Suppressor macrophage (primary cell): ENCODE results near the gene RASGRF2.
"Not testable (repeated sequence)": the region's sequence is repeated elsewhere in the genome, so short reads cannot be mapped to it uniquely, and the experiment has no call there.

Experiments
- DNase-seq, 4 experiments: peaks; one replicate each; pipeline ENCODE4 v3.0.0-alpha.2; 2020 to 2022

The RASGRF2 gene

DNA sequence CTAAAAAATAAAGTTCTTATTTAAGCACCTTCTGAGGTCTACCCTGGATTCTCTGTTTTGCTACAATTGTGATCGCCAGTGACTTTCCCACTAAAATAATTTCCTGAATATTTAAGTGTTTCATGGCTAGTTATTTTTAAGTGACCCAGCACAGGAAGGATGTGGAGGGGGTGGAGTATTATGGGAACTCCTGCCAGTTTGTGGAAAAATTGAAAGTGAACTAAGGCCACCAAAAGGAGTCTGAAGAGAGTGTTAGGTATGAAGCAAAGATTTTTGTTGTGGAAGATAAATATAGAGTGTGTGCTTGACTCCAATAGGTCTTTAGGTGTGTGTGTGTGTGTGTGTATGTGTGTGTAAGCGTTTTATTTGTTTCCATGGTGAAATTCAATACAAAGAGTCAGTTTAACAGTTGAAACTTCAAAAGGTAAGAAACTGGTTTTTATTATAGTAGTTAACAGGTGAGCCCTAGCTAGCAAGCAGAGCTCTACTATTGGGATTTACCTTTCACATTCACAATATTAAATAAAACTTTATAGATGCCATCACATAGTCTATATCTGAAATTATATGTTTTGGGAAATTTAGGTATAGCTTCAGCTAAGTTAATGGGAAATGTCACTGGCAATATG, 25.6 kb downstream of the RASGRF2 start:
- no peak for DNase-seq

DNA sequence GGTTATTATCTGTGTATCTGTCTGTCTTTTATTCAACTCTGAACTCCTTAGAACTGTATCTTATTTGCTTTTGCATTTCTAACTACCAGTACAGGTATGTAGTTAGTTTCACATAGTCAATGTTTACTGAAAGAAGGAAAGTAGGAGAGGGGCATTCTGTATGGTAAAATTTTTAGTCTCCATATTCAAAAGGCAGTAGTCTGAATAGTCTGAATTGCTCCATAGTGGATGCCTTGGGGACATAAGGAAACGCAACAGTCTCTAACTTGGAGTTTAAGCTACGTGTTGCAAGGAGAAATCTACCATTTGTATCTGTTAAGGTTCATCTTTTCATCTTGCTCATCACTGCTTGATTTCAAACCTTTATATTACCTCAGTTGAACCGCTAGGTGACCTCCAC, 26.2 kb downstream of the RASGRF2 start:
- no peak for DNase-seq

DNA sequence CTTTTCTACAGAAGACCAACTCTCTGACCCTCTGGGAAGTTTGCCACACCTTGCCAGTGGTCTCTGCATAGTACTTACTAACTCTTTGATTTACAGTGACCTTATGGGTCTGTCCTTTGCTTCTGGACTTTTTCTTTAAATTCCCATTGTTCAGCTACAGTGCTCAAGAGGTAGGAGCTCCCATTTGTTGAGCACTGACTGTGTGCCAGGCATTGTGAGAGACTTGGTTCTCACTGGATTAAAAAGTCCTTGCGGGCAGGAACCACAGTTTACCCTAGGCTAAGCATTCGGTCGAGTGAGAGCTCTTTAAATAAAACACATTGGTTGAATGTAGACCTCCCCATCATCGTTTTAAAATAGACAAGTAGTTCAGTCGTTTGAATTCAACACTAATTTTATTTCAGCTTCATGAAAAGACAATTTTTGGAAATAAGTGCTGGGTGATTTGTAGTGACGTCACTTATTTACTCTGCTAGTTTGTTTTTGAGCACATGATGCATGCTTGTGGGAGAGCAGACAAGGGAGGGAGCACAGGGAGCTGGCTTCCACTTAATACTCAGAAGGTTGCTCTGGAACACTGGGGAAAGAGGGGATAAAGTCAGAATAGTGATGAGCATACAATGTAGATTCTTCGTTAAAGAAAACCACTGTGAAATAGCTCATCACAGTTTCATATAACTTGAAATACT, 27.1 kb downstream of the RASGRF2 start:
- DNase-seq, result no peak

DNA sequence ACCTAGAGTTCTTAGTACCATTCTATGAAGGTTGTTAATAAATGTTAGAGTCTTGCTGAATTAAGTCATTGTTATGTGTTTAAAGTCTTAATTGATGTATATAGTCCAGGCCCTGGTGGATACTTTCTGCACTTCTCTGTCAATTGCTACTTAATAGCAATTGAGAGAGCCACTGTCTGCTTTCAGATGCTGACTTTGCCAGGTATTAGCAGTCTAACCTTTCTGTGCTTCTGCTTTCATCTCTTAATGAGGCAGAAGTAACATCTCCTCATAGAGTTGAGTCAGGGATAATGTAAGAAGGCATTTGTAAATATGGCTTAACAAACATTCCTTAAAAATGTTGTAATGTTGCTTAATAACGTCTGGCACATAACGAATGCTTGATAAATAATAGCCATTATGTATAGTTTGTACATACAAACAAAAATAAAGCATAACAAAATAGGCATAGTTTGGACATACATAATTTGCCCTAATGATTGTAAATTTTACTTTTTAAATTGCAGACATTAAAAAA, 28.3 kb downstream of the RASGRF2 start:
- no peak for DNase-seq

DNA sequence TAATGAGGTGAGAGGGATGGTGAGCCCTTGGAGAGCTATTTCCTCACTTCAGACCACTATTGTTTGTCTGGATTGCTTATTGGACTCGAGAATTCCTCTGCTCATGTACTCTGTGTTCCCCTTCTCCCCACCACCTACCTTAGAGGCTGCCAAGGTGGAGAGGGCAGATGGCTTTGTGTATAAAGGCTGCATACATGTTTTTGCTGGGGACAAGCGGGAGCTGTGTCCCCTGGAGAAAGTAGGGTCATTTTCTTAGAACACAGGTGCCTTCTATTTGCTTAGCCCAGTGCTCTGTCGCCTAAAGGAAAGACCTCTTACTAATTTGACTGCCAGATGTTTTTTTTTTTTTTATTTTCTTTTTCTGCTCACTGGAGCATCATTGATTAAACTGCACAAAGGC, 29.7 kb downstream of the RASGRF2 start:
- DNase-seq, result no peak

DNA sequence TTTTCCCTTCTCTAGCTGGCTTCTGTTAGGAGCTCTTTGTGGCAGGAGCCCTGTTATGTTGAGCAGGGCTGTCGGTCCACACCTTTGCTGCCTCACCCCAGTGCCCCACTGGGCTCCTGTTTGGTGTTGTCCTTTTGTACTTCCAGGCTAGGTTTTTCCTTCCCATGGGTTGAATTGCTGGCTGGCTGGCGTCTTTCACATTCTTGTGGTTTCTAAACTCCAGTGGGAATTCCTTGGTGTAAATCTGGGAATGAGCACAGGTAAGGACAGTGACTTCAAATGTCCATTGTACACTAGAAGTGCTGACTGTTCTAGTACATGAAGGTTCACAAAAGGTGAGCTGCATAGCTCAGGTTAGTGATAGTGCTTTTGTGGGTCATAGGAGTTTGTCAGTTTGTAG, 30.4 kb downstream of the RASGRF2 start:
- no peak for DNase-seq

DNA sequence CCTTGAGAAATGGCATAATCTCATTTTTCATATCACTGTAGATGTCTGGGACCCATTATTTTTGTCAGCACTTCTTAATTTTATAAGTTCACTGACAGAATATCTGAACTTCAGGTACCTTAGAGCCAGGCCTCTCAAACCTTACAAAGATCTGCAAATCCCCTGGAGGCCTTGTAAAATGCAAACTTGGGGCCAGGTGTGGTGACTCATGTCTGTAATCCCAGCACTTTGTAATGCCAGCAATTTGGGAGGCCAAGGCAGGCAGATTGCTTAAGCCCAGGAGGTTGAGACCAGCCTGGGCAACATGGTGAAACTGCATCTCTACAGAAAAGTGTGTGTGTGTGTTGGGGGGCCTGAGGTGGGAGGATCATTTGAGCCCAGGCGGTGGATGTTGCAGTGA, 30.8 kb downstream of the RASGRF2 start:
- DNase-seq, result no peak

DNA sequence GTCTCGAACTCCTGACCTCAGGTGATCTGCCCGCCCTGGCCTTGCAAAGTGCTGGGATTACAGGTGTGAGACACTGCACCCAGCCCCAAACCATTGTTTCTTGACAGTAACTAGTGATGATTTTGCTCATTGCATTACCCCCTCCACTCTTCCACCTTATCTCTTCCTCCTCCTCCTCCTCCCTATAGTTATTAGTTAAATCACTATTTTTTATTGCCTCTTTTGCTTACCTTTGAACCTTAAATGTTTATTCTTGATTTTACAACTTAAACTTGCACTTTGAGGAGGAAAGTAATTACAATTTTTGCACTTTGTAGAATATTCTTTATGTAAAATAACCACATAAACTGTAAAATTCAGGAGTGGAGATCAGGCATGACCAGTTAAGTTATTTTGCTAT, 35.7 kb downstream of the RASGRF2 start:
- no peak for DNase-seq

DNA sequence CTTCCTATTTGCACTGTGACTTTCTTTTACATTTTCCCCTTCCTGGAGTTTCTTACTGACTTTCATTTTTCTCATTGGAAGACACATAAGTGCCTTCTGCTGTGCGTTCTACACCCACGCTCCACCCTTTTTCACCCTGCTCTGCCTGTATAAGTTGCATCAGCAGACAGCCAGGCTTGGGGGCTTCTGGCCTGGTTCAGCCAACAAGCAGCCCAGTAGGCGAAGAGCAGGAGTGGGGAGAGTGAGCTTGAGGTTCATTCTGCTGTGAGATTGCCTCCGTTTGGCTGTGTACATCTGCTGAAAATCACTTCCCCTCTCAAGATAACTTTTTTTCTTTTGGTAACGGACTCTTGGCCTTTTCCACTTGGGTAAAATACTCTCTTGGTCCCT, 38.4 kb downstream of the RASGRF2 start:
- DNase-seq, result no peak

DNA sequence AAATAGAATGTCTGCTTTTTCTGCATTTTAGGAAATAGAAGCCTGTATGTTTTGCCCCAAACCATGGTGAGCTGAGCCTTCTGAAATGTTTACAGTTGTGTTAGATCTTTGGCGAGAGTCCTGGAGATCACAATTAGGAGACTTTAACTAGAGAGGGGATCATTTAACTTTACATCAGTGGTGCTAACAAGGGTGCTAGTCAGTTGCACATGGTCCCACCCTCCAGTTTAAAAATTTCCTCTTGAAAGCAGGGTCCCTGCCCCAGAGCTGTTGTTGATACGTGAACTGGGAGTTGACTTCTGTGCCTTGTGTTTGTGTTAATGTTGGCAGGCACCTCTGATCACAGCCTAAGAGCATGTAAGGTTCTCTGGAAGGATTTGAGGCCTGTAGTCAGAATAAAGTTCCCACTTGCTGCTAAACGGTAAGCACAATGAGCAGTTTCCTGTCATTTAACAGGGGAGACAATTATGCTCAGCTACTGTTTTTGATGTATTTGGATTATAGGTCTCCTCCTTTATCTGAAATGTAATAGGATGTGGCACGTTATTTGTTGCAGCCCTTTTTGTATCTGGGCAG, 43.7 kb downstream of the RASGRF2 start:
- DNase-seq, result no peak

DNA sequence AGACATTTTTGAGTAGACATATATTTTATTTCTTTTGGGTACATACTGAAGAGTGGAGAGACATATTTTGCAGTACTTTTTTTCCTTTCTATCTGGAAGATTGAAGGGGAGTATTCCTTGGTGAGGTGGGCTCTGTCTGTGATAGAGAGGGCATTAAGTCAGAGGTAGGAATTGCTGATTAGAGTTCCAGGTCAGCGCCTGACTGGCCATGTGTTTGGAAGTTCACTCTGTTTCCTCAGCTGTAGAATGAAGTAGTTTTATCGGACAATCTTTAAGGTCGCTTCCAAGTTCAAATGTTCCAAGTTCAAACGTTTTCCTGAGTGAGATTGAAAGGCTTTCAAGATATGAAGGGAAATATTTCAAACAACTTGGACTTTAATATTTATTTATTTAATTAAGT, 45.5 kb downstream of the RASGRF2 start:
- no peak for DNase-seq

DNA sequence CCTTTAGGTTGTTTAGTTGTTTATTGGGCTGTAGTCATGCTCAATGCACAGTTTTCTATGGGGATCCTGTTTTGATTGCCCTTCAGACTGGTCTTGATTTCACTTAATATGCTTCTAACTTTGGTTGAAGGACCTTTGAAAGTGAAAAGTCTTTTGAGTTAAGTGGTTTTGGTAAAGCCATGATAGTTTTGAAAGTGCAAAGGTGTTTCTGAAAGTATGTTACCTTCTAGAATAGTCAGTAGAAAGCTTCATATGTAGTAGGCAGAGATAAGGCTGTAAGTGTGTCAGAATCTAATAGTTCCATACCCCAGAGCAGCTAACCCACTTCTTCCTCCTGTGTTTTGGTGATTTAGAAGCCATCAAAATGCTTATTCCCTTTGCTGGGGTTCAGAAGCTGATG, 46.1 kb downstream of the RASGRF2 start:
- DNase-seq, result no peak

DNA sequence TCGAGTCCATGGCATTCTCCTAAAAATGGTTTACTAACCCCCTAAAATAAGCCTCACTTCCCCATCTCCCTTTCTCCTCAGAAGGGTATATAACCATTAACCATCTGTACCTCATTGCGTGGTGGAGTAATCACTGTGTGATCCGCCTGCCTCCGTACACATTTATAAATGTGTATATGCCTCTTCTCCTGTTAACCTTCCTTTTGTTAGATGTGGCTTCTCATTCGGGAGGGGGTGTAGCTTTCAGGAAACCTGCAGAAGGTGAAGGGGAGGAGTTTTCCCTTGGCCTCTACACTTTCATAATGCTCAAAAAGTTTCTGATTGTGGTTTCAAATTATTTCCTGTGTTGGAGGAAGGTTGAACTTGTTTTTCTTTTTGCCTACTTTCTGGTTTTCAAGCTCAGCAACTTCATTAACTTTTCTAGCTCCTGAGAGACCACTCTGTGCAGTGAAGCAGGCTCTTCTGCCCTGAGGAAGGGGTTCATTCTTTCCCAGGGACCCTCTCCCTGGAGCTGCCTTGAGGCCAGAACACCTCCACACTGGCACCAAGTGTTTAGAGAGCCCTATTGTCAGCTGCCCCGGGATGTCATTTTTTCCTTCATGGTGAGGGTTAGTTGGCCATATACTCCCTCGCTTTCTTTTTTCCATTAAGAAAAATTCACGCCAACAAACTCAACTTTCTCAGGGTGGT, 46.9 kb downstream of the RASGRF2 start:
- no peak for DNase-seq

DNA sequence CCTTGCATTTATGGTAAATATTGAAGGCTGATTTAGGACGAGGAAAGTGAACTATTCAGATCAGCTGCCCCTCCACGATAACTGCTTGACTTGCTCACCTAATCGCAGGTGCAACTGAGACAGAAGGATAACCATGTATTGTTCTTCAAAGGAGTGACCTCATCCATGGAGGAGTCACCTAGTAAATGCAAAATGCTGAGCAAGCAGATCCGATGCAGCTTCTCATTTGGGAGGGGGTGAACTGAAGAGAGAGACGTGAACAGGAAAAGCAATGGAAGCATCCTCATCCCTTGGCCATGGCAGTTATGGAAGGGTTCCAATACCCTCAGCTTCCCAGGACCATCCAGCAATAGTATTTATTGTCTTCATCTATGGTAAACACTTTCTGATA, 47.5 kb downstream of the RASGRF2 start:
- DNase-seq, result no peak

DNA sequence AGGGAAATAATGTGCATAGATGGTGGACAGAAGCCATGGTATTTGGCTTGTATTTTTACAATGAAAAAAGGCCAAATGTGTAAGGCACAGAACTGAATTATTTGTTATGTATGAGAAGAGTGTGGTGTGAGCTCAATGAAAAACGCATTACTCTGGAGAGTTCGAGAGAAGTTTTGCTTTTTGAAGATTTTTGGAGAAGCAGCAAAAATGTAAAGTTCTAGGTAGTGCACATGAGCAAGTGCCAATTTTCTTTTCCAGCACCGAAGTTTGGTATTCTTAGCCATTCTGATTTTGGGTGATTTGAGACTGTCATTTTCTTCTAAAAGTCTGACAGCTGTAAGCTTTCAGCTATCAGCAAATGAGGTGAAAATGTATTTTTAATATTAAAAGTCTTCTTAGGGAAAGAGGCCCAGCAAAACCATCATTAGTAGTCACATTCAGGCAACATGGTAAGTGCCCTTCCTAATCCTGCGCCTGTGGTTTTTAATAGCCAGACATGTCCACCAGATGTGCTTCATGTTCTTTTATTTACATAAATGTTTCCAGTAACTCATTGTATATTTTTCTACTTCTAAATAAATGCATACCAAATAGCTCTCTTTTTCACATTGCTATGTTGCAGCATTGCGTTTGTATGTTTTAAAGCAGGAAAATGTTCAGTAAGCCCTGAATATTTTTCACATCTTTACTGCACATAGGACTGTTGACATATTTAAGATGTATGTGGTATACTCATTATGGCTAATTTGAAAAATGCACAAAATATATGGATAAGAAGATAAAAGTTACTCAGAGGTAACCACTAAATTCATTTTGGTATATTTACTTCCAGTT, 50.4 kb downstream of the RASGRF2 start:
- no peak for DNase-seq

DNA sequence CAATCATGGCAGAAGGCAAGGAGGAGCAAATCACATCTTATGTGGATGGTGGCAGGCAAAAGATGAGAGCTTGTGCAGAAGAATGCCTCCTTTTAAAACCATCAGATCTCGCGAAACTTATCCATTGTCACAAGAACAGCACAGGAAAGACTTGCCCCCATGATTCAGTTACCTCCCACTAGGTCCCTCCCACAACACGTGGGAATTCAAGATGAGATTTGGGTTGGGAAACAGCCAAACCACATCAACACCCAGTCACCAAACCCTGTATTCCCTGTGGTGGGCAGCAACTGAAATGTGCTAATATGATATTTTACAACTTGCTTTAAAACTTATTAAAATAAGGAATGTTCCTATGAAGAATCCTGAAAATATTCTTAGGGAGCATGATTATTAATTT, 54.2 kb downstream of the RASGRF2 start:
- no peak for DNase-seq

DNA sequence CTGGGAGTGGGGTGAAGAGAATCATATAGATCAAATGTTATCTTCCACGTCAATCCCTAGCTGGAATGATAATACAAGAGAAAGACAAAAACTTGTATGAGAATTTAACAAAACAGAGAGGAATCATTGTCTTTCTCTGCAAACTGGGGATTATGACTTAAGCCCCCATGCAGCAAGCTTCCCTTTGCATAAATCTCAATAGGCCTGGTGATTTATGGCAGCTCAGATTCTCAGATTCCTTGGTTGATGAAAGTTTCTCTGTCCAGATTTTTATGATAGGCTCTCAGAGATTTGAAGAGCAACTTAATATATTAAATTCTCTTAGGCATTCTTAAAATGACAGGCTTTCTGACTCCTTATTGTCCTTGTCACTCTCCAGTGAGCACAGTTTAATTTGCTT, 56.0 kb downstream of the RASGRF2 start:
- no peak for DNase-seq

DNA sequence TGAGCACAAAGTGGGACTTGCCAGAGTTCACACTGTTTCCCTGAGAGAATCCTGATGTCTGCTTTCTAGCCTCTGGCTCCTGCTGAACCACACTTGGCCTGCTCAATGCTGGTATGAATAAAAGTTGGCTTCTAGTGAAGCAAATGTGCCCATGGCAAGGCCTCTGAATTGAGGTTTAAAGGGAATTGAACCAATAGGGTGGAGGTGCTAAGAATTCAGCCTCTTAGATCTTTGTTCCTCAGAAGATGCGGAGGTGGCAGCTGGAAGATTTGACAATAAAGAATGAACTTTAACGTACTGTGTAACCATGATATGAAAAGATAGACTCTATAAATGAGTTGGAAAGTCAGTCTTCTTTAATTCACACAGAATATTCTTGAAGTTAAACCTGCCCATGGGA, 57.2 kb downstream of the RASGRF2 start:
- DNase-seq, result no peak

DNA sequence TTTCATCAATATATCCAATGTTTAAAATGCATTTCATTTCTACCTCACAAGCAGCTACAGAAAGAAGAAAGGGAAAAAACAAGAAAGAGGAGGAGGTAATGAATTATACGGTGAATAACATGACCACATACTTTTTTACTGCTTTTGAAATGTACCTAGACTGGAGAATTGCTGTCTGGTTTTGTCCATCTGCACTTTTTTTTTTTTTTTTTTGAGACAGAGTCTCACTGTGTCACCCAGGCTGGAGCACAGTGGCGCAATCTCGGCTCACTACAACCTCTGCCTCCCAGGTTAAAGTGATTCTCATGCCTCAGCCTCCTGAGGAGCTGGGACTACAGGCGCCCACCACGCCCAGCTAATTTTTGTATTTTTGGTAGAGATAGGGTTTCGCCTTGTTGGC, 58.4 kb downstream of the RASGRF2 start:
- not testable (repeated sequence) for DNase-seq

DNA sequence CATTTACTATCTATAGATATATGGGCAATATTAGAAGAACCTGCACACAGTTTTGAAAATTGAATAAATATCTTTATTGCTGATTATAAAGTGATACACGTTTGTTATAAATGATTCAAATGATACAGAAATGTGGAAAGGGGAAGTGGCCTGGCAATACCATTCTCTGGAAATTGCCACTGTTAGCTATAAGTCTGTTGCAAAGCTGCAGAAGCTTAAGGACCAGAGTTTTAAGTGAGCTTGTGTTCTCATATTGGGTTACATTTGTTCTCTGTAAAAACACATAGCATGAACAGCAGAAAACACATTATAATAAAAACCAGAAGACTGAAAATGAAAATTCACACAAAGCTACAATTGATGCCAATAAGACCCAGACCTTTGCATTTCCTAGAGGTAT, 59.6 kb downstream of the RASGRF2 start:
- no peak for DNase-seq

DNA sequence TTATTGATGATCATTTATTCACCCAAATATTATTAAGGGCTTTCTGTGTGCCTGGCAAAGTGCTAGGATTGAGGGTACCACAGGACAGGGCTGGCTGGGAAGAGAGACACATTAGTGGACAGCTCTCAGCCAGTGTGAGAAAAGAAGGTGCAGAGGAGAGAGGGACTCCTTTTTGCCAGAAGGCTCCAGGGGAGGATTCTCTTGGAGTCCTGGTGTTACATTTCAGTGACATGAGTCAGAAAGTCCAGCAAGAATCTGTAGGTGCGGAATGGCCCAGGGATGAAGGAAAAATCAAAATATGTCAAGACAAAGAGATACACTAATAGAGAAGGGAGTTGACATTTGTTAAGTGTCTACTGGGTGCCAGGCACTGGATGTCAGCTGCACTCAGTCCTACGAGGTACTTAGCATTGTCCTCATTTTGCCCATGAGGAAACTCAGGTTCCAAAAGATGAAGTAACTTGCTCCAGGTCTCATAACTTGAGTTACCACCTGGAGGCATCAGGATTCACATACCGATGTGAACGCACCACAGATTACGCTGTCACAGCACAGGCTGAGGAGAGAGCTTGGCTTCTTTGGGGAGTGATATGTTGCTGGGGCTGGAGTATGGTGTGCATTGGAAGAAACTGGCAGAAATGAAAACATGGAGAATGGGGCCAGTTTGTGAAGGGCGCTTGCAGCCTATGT, 60.5 kb downstream of the RASGRF2 start:
- no peak for DNase-seq

DNA sequence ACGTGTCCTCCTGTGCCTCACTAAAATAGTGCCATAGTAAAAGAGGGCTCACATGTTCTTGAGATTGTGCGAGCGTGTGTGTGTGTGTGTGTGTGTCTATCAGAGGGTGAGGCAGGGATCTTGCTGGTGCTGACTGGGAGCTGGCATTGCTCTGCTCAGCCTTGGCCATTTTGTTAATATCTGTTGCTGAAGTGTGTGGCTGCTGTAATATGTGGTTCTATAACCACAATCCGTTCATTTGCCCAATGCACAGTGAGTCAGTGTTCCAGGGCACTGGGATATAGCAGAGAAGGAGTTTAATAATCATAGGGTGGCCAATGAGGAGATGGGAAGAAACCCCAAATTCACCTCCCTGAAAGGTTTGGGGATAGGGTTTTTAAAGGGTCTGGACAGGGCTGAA, 61.3 kb downstream of the RASGRF2 start:
- no peak for DNase-seq
